Body of pancreas (tissue), 4 donors: Measurements from ENCODE around the gene SHROOM1. TPM values are rescaled to one million over a fixed set of nuclear protein-coding genes. Genes with fewer than 3 reads are reported as not detected.

Experiments
- ATAC-seq: fragments of 150-250 bp; one replicate; pipeline ENCODE4 v1.9.1; 2016
- DNase-seq, 4 donors: peaks; one replicate each; pipeline ENCODE4 v3.0.0-alpha.2; 2019
- H3K27ac ChIP-seq, 4 donors: fragments of 200-600 bp; sonication (generic); 1 replicate in 3 of 4; 2 replicates in 1 of 4; pipeline versions ENCODE4 v1.5.1 to v1.6.1; 2016 to 2019; ENCODE audit warnings: mild to moderate bottlenecking in 1 of 4, mixed read lengths in 1 of 4, moderate library complexity in 1 of 4
- H3K27me3 ChIP-seq, 2 donors: fragments of 200-600 bp; sonication (generic); one replicate each; pipeline ENCODE4 v1.6.0; 2016; ENCODE audit warnings: mild to moderate bottlenecking in 1 of 2
- H3K36me3 ChIP-seq, 2 donors: fragments of 200-600 bp; sonication (generic); replicated peaks in 1 of 2; 2 replicates each; pipeline ENCODE4 v1.5.1; 2016; ENCODE audit warnings: low read depth in 2 of 2; ENCODE audit not compliant: insufficient read depth in 1 of 2
- H3K4me1 ChIP-seq: fragments of 200-600 bp; sonication (generic); one replicate; pipeline ENCODE4 v1.6.0; 2016
- H3K4me3 ChIP-seq, 2 donors: fragments of 200-600 bp; sonication (generic); 1 replicate in 1 of 2; 2 replicates in 1 of 2; pipeline ENCODE4 v1.5.1; 2016 to 2019
- H3K9me3 ChIP-seq, 3 donors: fragments of 200-600 bp; sonication (generic); 1 replicate in 2 of 3; 2 replicates in 1 of 3; pipeline ENCODE4 v1.5.1; 2016
- CTCF ChIP-seq, 7 experiments: fragments of 450-650 bp in 4 of 7; fragments of 200-600 bp in 3 of 7; sonication (generic) in 3 of 7; IDR thresholded peaks; one replicate each; pipeline ENCODE4 v1.5.1; 2016 to 2019; ENCODE audit warnings: antibody characterized with exemption in 7 of 7
- POLR2A ChIP-seq, 3 donors: fragments of 450-650 bp; IDR thresholded peaks; one replicate each; pipeline ENCODE4 v1.6.1; 2016; ENCODE audit warnings: antibody characterized with exemption in 3 of 3, mild to moderate bottlenecking in 2 of 3
- WGBS, 2 donors: methylation state at CpG; one replicate each; pipeline ENCODE4 v1.1.5; 2017; 5-methylcytosine and 5-hydroxymethylcytosine counted together
- intact Hi-C: fragments of 100-400 bp; cut with DNase I; formaldehyde crosslinking; loops from one replicate; pipeline ENCODE4 v1.15.1; 2023
- total RNA-seq, 2 donors: library from RNA; depleted of rRNA; stranded (reverse); fragments of >200 nt; gene quantifications; one replicate each; pipeline ENCODE4 v1.1.0, GENCODE V29; 2016

Gene SHROOM1
- total RNA-seq, 2 donors from 2014 or later = 19.5 to 27.4 TPM

GRCh38 chr5:132782101-132782500, 48.3 kb downstream of the SHROOM1 start:
- ATAC-seq = no peak
- H3K9me3 ChIP-seq = no peaks in the 10 kb centered on the region

GRCh38 chr5:132781029-132781428, 49.4 kb downstream of the SHROOM1 start:
- DNase-seq (no peak), ATAC-seq (no peak)
- no peak for TF ChIP-seq CTCF (IDR thresholded peaks at IDR 0.05)
- TF ChIP-seq POLR2A (IDR thresholded peaks at IDR 0.05) = no peak
- H3K27ac ChIP-seq = no peak overlapping the region
- 62 to 74% methylated on average over 4 of the region's 4 CpGs for WGBS, 2 donors
- H3K36me3 ChIP-seq = no peaks in the 10 kb centered on the region
- no peaks in the 10 kb centered on the region for H3K27me3 ChIP-seq
- H3K9me3 ChIP-seq = no peaks in the 10 kb centered on the region
- H3K4me3 ChIP-seq = no peak overlapping the region
- intact Hi-C loops = no loop called here
- H3K4me1 ChIP-seq = peaks cover 15% of the 10 kb centered on the region

More at GRCh38 chr5:132782101-132782500, 48.3 kb downstream of the SHROOM1 start:
- TF ChIP-seq CTCF (IDR thresholded peaks at IDR 0.05) = no peak
- no peak for TF ChIP-seq POLR2A (IDR thresholded peaks at IDR 0.05)
- WGBS, 2 donors = 58 to 71% methylated on average over 4 of the region's 4 CpGs
- DNase-seq = no peak
- Histone ChIP-seq H3K27me3 (no peaks in the 10 kb centered on the region), H3K4me1 (peaks cover 10% of the 10 kb centered on the region), H3K4me3 (no peak overlapping the region), H3K27ac (no peak overlapping the region), H3K36me3 (no peaks in the 10 kb centered on the region)
- intact Hi-C loops = no loop called here

- no peak for TF ChIP-seq POLR2A (IDR thresholded peaks at IDR 0.05)
- no peak for TF ChIP-seq CTCF (IDR thresholded peaks at IDR 0.05)
- no peak overlapping the region for H3K4me3 ChIP-seq
- H3K36me3 ChIP-seq = no peaks in the 10 kb centered on the region
- H3K9me3 ChIP-seq = no peaks in the 10 kb centered on the region
- no peaks in the 10 kb centered on the region for H3K27me3 ChIP-seq
- ATAC-seq (no peak), DNase-seq (no peak)
- no peak overlapping the region for H3K27ac ChIP-seq
- 95 to 100% methylated on average over 1 of the region's 1 CpG for WGBS, 2 donors
- intact Hi-C loops = no loop called here
- peaks cover 19% of the 10 kb centered on the region for H3K4me1 ChIP-seq
Observed at GRCh38 chr5:132780577-132780976, 49.9 kb downstream of the SHROOM1 start.

- H3K36me3 ChIP-seq = no peaks in the 10 kb centered on the region
- H3K9me3 ChIP-seq = no peaks in the 10 kb centered on the region
- no peak for ATAC-seq
- H3K4me1 ChIP-seq = peaks cover 25% of the 10 kb centered on the region
- TF ChIP-seq CTCF (IDR thresholded peaks at IDR 0.05) (no peak), POLR2A (IDR thresholded peaks at IDR 0.05) (no peak)
- H3K27me3 ChIP-seq = no peaks in the 10 kb centered on the region
- no peak overlapping the region for H3K4me3 ChIP-seq
- 93% methylated on average over 3 of the region's 3 CpGs for WGBS, 2 donors
- DNase-seq = no peak
- no peak overlapping the region for H3K27ac ChIP-seq
- intact Hi-C loops = no loop called here
Observed at GRCh38 chr5:132779961-132780360, 50.5 kb downstream of the SHROOM1 start.

- H3K27ac ChIP-seq = no peak overlapping the region
- WGBS, 2 donors = 49 to 51% methylated on average over 5 of the region's 5 CpGs
- intact Hi-C loops = no loop called here
Observed at GRCh38 chr5:132778856-132779255, 51.6 kb downstream of the SHROOM1 start.

More at GRCh38 chr5:132778856-132779255, 51.6 kb downstream of the SHROOM1 start:
- H3K27me3 ChIP-seq = no peaks in the 10 kb centered on the region
- no peaks in the 10 kb centered on the region for H3K9me3 ChIP-seq
- TF ChIP-seq CTCF (IDR thresholded peaks at IDR 0.05) (no peak), POLR2A (IDR thresholded peaks at IDR 0.05) (no peak)
- ATAC-seq (no peak), DNase-seq (no peak)
- H3K4me1 ChIP-seq = peaks cover 35% of the 10 kb centered on the region
- H3K36me3 ChIP-seq = no peaks in the 10 kb centered on the region
- no peak overlapping the region for H3K4me3 ChIP-seq
